H9 (cell line): ENCODE measurements around the gene DPM1. TPM values are rescaled to one million over a fixed set of nuclear protein-coding genes. Genes with fewer than 3 reads are reported as not detected.

ENCODE experiments used
- DNase-seq: peaks from one replicate; pipeline ENCODE4 v3.0.0-alpha.2; 2017
- H2AFZ ChIP-seq: one replicate; pipeline ENCODE4 v1.6.1; 2013; ENCODE audit warnings: mild to moderate bottlenecking, low read length, control low read depth, moderate library complexity
- H2AK5ac ChIP-seq: 2 replicates; pipeline ENCODE4 v1.6.1; 2013; ENCODE audit warnings: low read length, control low read depth, mixed read lengths; ENCODE audit not compliant: insufficient read length
- H2BK120ac ChIP-seq: one replicate; pipeline ENCODE4 v1.6.1; 2013; ENCODE audit warnings: low read depth, mild to moderate bottlenecking, low read length, control low read depth, inconsistent platforms; ENCODE audit not compliant: poor library complexity, severe bottlenecking
- H2BK12ac ChIP-seq: 2 replicates; pipeline ENCODE4 v1.6.1; 2013; ENCODE audit warnings: low read length, control low read depth, mixed read lengths, low read depth; ENCODE audit not compliant: insufficient read length
- H2BK15ac ChIP-seq: 2 replicates; pipeline ENCODE4 v1.6.1; 2013; ENCODE audit warnings: low read depth, low read length, control low read depth
- H2BK20ac ChIP-seq: one replicate; pipeline ENCODE4 v1.6.1; 2013; ENCODE audit warnings: low read depth, mild to moderate bottlenecking, low read length, control low read depth, inconsistent platforms; ENCODE audit not compliant: poor library complexity, severe bottlenecking
- H2BK5ac ChIP-seq: 2 replicates; pipeline ENCODE4 v1.6.1; 2013; ENCODE audit warnings: low read length, control low read depth, mixed read lengths; ENCODE audit not compliant: insufficient read length
- H3K14ac ChIP-seq: 2 replicates; pipeline ENCODE4 v1.6.1; 2013; ENCODE audit warnings: low read length, control low read depth; ENCODE audit not compliant: insufficient read depth
- H3K18ac ChIP-seq: 2 replicates; pipeline ENCODE4 v1.6.1; 2013; ENCODE audit warnings: low read depth, mild to moderate bottlenecking, mixed read lengths, low read length, control low read depth; ENCODE audit not compliant: insufficient read length
- H3K23ac ChIP-seq: 2 replicates; pipeline ENCODE4 v1.6.1; 2013; ENCODE audit warnings: low read length, control low read depth, mixed read lengths, low read depth; ENCODE audit not compliant: insufficient read length
- H3K23me2 ChIP-seq: 2 replicates; pipeline ENCODE4 v1.6.1; 2013; ENCODE audit warnings: low read depth, mild to moderate bottlenecking, mixed read lengths, low read length, control low read depth; ENCODE audit not compliant: insufficient read length, poor library complexity, severe bottlenecking
- H3K27ac ChIP-seq: 2 replicates; pipeline ENCODE4 v1.5.1; 2013; ENCODE audit warnings: low read length, control low read depth, mixed read lengths, low read depth; ENCODE audit not compliant: insufficient read length
- H3K27me3 ChIP-seq: 2 replicates; pipeline ENCODE4 v1.6.1; 2013; ENCODE audit warnings: low read length, control low read depth, inconsistent platforms; ENCODE audit not compliant: insufficient read depth
- H3K4ac ChIP-seq: 2 replicates; pipeline ENCODE4 v1.6.1; 2013; ENCODE audit warnings: low read depth, mild to moderate bottlenecking, control low read depth, inconsistent platforms, low read length, moderate library complexity
- H3K4me1 ChIP-seq: 2 replicates; pipeline ENCODE4 v1.6.1; 2013; ENCODE audit warnings: low read length, control low read depth, inconsistent platforms; ENCODE audit not compliant: insufficient read depth
- H3K4me2 ChIP-seq: 2 replicates; pipeline ENCODE4 v1.6.1; 2013; ENCODE audit warnings: low read length, control low read depth, mixed read lengths; ENCODE audit not compliant: insufficient read length, insufficient read depth
- H3K56ac ChIP-seq: 2 replicates; pipeline ENCODE4 v1.6.1; 2013; ENCODE audit warnings: low read depth, mild to moderate bottlenecking, mixed read lengths, low read length, control low read depth; ENCODE audit not compliant: insufficient read length
- H3K79me1 ChIP-seq: 2 replicates; pipeline ENCODE4 v1.6.1; 2013; ENCODE audit warnings: low read depth, mild to moderate bottlenecking, moderate library complexity, low read length, control low read depth, inconsistent platforms; ENCODE audit not compliant: insufficient read depth, poor library complexity, severe bottlenecking
- H3K79me2 ChIP-seq: 2 replicates; pipeline ENCODE4 v1.6.1; 2013; ENCODE audit warnings: low read length, control low read depth, inconsistent platforms; ENCODE audit not compliant: insufficient read depth
- H3K9ac ChIP-seq: 2 replicates; pipeline ENCODE4 v1.6.1; 2013; ENCODE audit warnings: low read length, control low read depth, mixed read lengths; ENCODE audit not compliant: insufficient read length; ENCODE audit errors: extremely low read depth
- H3K9me3 ChIP-seq: one replicate; pipeline ENCODE4 v1.6.1; 2013; ENCODE audit warnings: low read depth, low read length, inconsistent platforms; ENCODE audit not compliant: control insufficient read depth
- H3T11ph ChIP-seq: one replicate; pipeline ENCODE4 v1.6.1; 2013; ENCODE audit warnings: mild to moderate bottlenecking, low read length, control low read depth, inconsistent platforms
- H4K20me1 ChIP-seq: one replicate; pipeline ENCODE4 v1.6.1; 2013; ENCODE audit not compliant: control insufficient read depth, insufficient read length, insufficient read depth
- H4K5ac ChIP-seq: 2 replicates; pipeline ENCODE4 v1.6.1; 2013; ENCODE audit warnings: low read depth, mild to moderate bottlenecking, mixed read lengths, low read length, control low read depth; ENCODE audit not compliant: insufficient read length
- H4K8ac ChIP-seq: replicated peaks from 2 replicates; pipeline ENCODE4 v1.6.1; 2013; ENCODE audit warnings: low read length, control low read depth, mixed read lengths, low read depth; ENCODE audit not compliant: insufficient read length
- H4K91ac ChIP-seq: 2 replicates; pipeline ENCODE4 v1.6.1; 2013; ENCODE audit warnings: low read depth, mild to moderate bottlenecking, moderate library complexity, mixed read lengths, low read length, control low read depth; ENCODE audit not compliant: insufficient read length
- H3K27ac Mint-ChIP-seq, 3 experiments: 2 replicates in 2 of 3; 3 replicates in 1 of 3; pipeline ENCODE4 v1.8.0; 2020 to 2021; ENCODE audit warnings: mixed read lengths in 3 of 3, mild to moderate bottlenecking in 1 of 3, moderate library complexity in 1 of 3
- H3K27me3 Mint-ChIP-seq: 2 replicates; pipeline ENCODE4 v1.8.0; 2021; ENCODE audit warnings: low read depth, mild to moderate bottlenecking, moderate library complexity, mixed read lengths
- H3K36me3 Mint-ChIP-seq, 3 experiments: 2 replicates in 2 of 3; 3 replicates in 1 of 3; pipeline ENCODE4 v1.8.0; 2020 to 2021; ENCODE audit warnings: low read depth in 3 of 3, mixed read lengths in 3 of 3; ENCODE audit not compliant: insufficient read depth in 1 of 3
- H3K4me1 Mint-ChIP-seq, 2 experiments: 2 replicates each; pipeline ENCODE4 v1.8.0; 2020; ENCODE audit warnings: mixed read lengths in 2 of 2
- H3K4me3 Mint-ChIP-seq, 2 experiments: 2 replicates in 1 of 2; 3 replicates in 1 of 2; pipeline ENCODE4 v1.8.0; 2020 to 2021; ENCODE audit warnings: mild to moderate bottlenecking in 2 of 2, mixed read lengths in 2 of 2, moderate library complexity in 1 of 2
- H3K9me3 Mint-ChIP-seq, 2 experiments: 2 replicates in 1 of 2; 3 replicates in 1 of 2; pipeline ENCODE4 v1.8.0; 2020; ENCODE audit warnings: mild to moderate bottlenecking in 2 of 2, mixed read lengths in 2 of 2, moderate library complexity in 1 of 2
- CTCF ChIP-seq: fragments of 200-600 bp; sonication (generic); conservative IDR thresholded peaks from 3 replicates; pipeline ENCODE4 v1.8.0; 2021; ENCODE audit warnings: antibody characterized with exemption, mild to moderate bottlenecking
- WGBS: extraction: QIAGEN DNeasy Blood & Tissue Kit; methylation state at CpG from one replicate; pipeline ENCODE4 v1.1.7; 2013; ENCODE audit warnings: missing lambda C conversion rate, low lambda C conversion rate, mixed read lengths; ENCODE audit not compliant: insufficient read length; ENCODE audit errors: extremely low coverage; 5-methylcytosine and 5-hydroxymethylcytosine counted together
- total RNA-seq: library from RNA; stranded (reverse); gene quantifications from 2 replicates; pipeline ENCODE4 v1.2.1, GENCODE V29; 2021

DPM1 gene
- total RNA-seq, 1 experiment from 2014 or later = 64.0 TPM

- Mint-ChIP-seq H3K4me1 (peaks cover 10 to 15% of the 10 kb centered on the region in 2 experiments), H3K4me3 (no peak overlapping the region), H3K27ac (peak overlapping the region in 1 of 3 experiments; percentile 9; a peak in 1 of 7 replicates), H3K9me3 (no peaks in the 10 kb centered on the region), H3K36me3 (peaks cover 22 to 45% (median 39%) of the 10 kb centered on the region in 3 experiments), H3K27me3 (no peaks in the 10 kb centered on the region)
- no peaks in the 10 kb centered on the region for H3K27me3 ChIP-seq
- no peak overlapping the region for H2BK15ac ChIP-seq
- no peak overlapping the region for H2BK5ac ChIP-seq
- peaks cover 8% of the 10 kb centered on the region for H3K79me1 ChIP-seq
- no peaks in the 10 kb centered on the region for H3K4me1 ChIP-seq
- H4K20me1 ChIP-seq = peaks cover 4% of the 10 kb centered on the region
- no peak overlapping the region for H2AFZ ChIP-seq
- no peak for DNase-seq
- H3K4me2 ChIP-seq = no peak overlapping the region
- no peak overlapping the region for H3K4ac ChIP-seq
- H4K8ac ChIP-seq = no peak overlapping the region
- H3K14ac ChIP-seq = no peak overlapping the region
- no peak overlapping the region for H2AK5ac ChIP-seq
- no peak overlapping the region for H3K9ac ChIP-seq
- no peak overlapping the region for H4K91ac ChIP-seq
- no peak overlapping the region for H3K27ac ChIP-seq
- H3K9me3 ChIP-seq = no peaks in the 10 kb centered on the region
- no peak overlapping the region for H2BK20ac ChIP-seq
- H3T11ph ChIP-seq = no peak overlapping the region
- H3K18ac ChIP-seq = no peak overlapping the region
- H2BK12ac ChIP-seq = no peak overlapping the region
- no peaks in the 10 kb centered on the region for H3K79me2 ChIP-seq
- no peak overlapping the region for H3K56ac ChIP-seq
- no peak overlapping the region for H2BK120ac ChIP-seq
- WGBS = no CpG with 5 or more reads among the region's 3 CpGs
- H3K23ac ChIP-seq = no peak overlapping the region
- no peak overlapping the region for H4K5ac ChIP-seq
- TF ChIP-seq CTCF = no peak
- H3K23me2 ChIP-seq = no peaks in the 10 kb centered on the region
These were observed 70.8 kb downstream of the DPM1 start for GRCh38 chr20:50887576-50887975.
